Measurements from ENCODE around the gene DNAI4.

DNAI4 gene

DNA sequence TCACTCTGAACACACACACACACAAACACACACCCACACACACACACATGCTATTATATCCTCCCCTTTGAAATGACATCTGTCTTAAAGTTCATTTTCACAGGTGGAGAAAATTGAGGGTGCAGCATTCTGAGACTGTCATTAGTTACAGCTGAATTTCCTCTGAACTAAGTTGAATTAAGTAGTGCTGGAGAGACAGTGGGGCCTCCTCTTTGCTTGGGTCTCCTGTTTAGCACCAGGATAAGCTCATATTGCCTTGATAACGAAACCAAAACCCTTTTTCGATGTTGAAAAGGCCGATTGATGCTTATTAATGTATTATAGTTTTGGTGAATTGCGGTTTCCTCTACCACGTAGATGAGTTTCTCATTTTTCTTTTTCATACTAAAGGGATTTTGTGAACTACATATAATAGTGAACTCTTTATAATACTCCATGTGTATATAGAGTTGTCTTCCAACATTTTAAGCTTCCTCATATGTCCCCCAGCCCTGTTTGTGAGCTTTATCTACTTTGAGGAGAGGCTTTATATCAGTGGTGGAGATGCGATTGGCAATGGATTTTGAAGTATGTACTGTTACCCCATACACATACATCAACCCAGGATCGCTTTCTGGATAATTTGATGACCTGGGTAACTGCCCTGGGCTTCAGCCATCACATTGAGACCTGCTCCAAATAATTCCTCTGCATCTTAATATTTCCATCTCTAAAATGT is 155.0 kb downstream of the DNAI4 start:
- no peak for DNase-seq (ENCODE audit: low read depth in 2 of 2)

DNA sequence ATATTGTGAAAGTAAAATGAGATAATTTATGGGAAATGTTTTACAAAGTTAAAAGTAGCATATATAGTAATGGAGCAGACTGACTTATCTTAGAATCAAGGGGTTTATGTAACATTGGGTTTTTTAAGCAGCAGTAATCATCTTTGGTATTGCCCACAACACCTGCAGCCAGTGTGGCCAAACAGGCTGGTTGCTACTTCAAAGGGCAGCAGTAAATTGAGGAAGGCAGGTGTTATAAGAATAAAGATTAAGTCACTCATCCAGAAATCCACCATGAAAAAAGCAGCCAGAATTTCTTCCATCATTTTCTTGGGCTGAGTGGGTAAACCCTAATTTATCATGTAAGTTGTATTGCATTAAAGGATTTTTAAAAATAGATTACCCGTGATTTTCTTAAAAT is 155.7 kb downstream of the DNAI4 start:
- no peak for DNase-seq (ENCODE audit: low read depth in 2 of 2)

DNA sequence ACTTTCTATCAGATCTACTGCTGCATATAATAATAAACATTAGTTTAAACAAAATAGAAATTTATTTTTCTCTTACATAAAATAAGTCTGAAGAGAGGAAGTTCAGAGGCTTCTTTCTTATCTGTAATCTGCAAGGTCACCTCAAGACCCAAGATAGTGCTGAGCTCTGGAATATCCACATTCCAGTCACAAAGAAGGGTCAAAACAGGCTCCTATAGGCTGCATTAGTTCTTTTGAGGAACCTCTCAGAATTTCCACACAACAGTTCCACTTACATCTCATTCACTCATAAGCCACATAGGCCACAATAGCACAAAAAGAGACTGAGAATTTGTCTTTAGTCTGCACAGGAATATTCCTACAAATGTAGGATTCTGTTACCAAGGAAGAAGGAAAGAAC is 157.0 kb downstream of the DNAI4 start:
- DNase-seq (ENCODE audit: low read depth in 2 of 2): no peak

DNA sequence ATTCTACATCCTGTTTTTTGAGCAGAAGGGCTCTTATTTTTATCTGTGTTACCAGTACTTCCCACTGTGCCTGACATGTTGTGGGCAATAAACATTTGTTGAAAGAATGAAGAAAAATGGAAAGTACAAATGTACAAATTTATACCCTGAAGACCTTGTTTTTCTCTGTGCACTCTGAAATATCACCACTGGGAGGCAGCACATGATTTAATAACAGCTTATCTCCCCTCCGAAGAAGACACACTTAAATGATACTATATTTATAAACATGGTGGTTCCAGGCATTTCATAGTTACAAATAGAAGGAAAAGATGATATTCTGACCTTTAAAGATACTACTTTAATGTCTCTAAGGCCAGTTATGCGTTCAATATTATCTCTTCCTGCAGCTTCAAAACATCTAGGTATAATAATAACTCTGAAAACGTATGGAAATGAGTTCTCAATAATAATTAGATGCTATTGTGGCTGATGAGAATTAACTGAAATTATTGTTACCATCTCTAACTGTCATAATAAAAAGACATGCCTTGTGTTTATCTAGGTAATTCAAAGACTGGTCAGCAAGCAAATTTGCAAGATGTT is 159.6 kb downstream of the DNAI4 start:
- DNase-seq (ENCODE audit: low read depth in 2 of 2): peak in 1 of 2 experiments; percentile 15
